HEK293T (cell line): ENCODE measurements around the gene ACACB.

Source experiments
- HDGF ChIP-seq: fragments of 450-650 bp; IDR thresholded peaks from 2 replicates; pipeline ENCODE4 v1.6.1; 2017; ENCODE audit warnings: antibody characterized with exemption, borderline replicate concordance
- L3MBTL2 ChIP-seq: fragments of 450-650 bp; conservative IDR thresholded peaks from 2 replicates; pipeline ENCODE4 v1.6.1; 2016; ENCODE audit warnings: mild to moderate bottlenecking

DNA sequence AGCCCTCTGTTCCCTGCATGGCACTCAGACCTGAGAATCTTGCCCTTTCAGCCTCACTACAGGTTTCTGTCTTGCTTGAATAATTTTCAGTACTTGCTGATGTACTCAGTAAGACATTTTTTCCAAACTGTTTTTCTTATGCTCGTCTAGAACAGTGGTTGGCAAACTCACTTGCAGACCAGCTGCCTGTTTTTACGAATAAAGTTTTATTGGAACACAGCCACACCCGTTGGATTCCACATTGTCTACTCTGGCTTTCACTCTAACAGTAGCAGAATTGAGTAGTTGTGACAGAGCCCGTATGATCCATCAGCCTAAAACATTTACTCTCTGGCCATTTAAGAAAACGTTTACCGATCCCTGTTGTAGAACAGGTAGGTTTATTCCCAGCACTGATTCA lies 119.9 kb downstream of the ACACB start:
- TF ChIP-seq HDGF = no peak
- no peak for TF ChIP-seq L3MBTL2
